ENCODE measurements around the gene MYO15B.

The MYO15B gene

DNA sequence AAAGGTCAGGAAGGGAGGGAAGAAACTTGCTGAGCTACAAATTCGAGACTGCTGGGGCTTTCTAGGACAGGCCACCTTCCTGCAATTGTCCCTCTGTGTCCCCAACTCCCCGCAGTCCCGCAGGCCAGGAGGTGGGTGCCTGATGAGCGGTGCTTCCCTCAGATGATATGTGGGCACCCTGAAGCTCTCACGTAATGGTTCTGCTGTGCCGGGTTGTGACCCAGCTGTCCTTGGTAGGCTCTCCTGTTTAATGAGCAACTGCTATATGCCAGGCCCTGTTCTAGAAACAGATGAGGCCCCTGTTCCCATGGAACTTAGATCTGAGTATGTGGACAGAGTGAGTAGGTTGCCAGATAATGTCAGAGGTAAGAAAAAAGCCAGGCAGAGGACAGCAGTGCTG, 22.0 kb upstream of the MYO15B start:
- TF ChIP-seq, protein P1, sequence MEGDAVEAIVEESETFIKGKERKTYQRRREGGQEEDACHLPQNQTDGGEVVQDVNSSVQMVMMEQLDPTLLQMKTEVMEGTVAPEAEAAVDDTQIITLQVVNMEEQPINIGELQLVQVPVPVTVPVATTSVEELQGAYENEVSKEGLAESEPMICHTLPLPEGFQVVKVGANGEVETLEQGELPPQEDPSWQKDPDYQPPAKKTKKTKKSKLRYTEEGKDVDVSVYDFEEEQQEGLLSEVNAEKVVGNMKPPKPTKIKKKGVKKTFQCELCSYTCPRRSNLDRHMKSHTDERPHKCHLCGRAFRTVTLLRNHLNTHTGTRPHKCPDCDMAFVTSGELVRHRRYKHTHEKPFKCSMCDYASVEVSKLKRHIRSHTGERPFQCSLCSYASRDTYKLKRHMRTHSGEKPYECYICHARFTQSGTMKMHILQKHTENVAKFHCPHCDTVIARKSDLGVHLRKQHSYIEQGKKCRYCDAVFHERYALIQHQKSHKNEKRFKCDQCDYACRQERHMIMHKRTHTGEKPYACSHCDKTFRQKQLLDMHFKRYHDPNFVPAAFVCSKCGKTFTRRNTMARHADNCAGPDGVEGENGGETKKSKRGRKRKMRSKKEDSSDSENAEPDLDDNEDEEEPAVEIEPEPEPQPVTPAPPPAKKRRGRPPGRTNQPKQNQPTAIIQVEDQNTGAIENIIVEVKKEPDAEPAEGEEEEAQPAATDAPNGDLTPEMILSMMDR (conservative IDR thresholded peaks at IDR 0.05; ENCODE audit: control insufficient read depth, insufficient read depth, low read depth, low read length) = no peak
- DNase-seq (ENCODE audit: low read depth) = no peak
- no peak overlapping the region for H3K4me3 ChIP-seq (ENCODE audit: control insufficient read depth, low read depth, low read length)

DNA sequence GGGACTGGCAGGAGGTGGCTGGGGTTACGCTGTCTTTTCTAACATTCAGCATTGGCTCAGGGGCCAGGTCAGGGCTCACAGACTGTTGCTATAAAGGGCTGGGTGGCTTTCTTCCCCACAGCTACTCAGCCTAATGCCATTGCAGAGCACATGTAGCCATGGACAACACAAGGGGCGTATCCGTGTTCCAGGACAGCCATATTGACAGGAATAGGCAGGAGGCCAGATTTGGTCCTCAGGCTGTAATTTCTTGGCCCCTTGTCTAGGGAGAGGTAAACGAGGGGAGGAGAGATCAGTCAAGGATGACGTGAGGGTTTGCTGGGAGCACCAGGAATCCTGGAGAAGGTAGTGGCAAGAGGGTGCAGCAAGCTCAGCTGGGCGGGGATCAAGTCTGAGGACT, 21.2 kb upstream of the MYO15B start:
- H3K4me3 ChIP-seq (ENCODE audit: control insufficient read depth, low read depth, low read length) = no peak overlapping the region
- no peak for DNase-seq (ENCODE audit: low read depth)
- TF ChIP-seq, protein P1 (conservative IDR thresholded peaks at IDR 0.05; ENCODE audit: control insufficient read depth, insufficient read depth, low read depth, low read length) = no peak

DNA sequence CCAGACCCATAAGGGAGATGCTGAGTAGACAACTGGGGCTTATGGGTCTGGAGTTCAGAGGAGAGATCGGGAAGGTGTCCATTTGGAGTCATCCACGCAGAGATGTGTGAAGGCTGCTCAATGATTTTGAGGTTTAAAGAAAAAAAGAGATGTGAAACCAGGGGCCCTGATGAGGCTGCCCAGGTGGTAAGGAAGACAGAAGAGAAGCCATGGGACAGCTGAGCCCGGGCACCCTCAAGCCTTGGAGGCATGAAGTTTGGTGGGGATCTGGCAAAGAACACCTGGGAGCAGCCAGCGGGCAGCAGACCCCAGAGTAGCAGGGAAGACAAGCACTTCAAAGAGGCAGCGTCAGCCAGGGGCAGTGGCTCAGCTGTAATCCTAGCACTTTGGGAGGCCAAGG, 20.8 kb upstream of the MYO15B start:
- H3K4me3 ChIP-seq (ENCODE audit: control insufficient read depth, low read depth, low read length) = no peak overlapping the region

DNA sequence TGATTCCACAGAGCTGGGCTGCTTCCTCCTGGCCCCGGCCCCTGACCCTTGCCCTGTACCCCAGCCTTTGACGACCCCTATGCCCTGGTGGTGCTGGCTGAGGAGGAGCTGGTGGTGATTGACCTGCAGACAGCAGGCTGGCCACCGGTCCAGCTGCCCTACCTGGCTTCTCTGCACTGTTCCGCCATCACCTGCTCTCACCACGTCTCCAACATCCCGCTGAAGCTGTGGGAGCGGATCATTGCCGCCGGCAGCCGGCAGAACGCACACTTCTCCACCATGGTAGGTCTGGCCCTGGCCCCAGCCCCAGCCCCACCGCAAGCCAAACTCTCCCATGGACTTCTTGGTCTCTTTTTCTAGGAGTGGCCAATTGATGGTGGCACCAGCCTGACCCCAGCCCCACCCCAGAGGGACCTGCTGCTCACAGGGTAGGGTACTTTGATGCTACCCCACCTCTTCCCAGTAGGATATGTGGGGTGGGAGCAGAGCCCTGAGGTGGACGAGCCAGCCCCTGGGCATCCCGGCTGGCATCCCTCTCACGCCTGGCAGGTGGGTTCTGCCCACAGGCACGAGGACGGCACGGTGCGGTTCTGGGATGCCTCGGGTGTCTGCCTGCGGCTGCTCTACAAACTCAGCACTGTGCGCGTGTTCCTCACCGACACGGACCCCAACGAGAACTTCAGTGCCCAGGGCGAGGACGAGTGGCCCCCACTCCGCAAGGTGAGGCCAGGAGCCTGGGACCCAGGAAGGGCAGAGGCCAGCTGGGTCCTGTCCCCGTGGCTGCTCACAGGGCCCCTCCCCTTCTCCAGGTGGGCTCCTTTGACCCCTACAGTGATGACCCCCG, 19.0 kb upstream of the MYO15B start:
- TF ChIP-seq, protein P1 (conservative IDR thresholded peaks at IDR 0.05; ENCODE audit: control insufficient read depth, insufficient read depth, low read depth, low read length) = no peak
- DNase-seq (ENCODE audit: low read depth) = no peak

More for the DNA sequence above, 20.8 kb upstream of the MYO15B start:
- no peak for DNase-seq (ENCODE audit: low read depth)
- TF ChIP-seq, protein P1 (conservative IDR thresholded peaks at IDR 0.05; ENCODE audit: control insufficient read depth, insufficient read depth, low read depth, low read length) = no peak

DNA sequence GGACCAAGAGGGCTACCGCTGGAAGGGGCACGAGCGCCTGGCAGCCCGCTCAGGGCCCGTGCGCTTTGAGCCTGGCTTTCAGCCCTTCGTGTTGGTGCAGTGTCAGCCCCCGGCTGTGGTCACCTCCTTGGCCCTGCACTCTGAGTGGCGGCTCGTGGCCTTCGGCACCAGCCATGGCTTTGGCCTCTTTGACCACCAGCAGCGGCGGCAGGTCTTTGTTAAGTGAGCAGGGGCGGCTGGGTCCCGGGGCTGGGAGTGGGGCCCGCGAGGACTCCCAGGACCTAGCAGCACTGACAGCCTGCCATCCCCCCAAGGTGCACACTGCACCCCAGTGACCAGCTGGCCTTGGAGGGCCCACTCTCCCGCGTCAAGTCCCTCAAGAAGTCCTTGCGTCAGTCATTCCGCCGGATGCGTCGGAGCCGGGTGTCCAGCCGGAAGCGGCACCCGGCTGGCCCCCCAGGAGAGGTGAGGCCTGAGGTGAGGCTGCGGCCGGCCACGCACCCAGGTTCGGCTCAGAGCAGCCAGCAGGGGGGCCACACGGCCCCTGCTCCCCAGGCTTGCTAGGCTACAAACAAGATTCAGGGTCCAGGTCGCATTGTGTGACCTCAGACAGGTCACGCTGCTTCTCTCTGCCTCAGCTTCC, 17.4 kb upstream of the MYO15B start:
- no peak overlapping the region for H3K4me3 ChIP-seq (ENCODE audit: control insufficient read depth, low read depth, low read length)
- TF ChIP-seq, protein P1 (conservative IDR thresholded peaks at IDR 0.05; ENCODE audit: control insufficient read depth, insufficient read depth, low read depth, low read length) = no peak
- no peak for DNase-seq (ENCODE audit: low read depth)

More for the DNA sequence above, 19.0 kb upstream of the MYO15B start:
- no peak overlapping the region for H3K4me3 ChIP-seq (ENCODE audit: control insufficient read depth, low read depth, low read length)

DNA sequence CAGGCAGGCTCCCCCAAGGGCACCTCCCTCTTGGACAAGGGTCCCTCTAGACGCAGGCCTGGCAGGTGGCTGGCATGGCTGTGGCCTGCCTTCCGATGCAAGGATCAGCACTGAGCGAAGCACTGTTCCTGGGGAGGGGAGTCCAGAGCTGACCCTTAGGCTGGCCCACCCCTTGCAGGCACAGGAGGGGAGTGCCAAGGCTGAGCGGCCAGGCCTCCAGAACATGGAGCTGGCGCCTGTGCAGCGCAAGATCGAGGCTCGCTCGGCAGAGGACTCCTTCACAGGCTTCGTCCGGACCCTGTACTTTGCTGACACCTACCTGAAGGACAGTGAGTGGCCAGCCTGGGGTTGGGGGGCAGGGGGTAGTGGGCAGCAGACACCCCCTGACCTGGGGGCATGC, 16.8 kb upstream of the MYO15B start:
- DNase-seq (ENCODE audit: low read depth) = no peak
- H3K4me3 ChIP-seq (ENCODE audit: control insufficient read depth, low read depth, low read length) = no peak overlapping the region

More for the DNA sequence above, 16.8 kb upstream of the MYO15B start:
- TF ChIP-seq, protein P1 (conservative IDR thresholded peaks at IDR 0.05; ENCODE audit: control insufficient read depth, insufficient read depth, low read depth, low read length) = no peak

All from fibroblast of mammary gland (primary cell).